NCI-H128 (cell line): ENCODE results near the gene DSN1.
"Not testable (repeated sequence)": the region's sequence is repeated elsewhere in the genome, so short reads cannot be mapped to it uniquely, and the experiment has no call there.

Experiments
- DNase-seq: peaks from one replicate; lab custom pipeline; 2025; ENCODE audit not compliant: unreplicated experiment; lab: John Stamatoyannopoulos, UW

DSN1 gene, protein sequence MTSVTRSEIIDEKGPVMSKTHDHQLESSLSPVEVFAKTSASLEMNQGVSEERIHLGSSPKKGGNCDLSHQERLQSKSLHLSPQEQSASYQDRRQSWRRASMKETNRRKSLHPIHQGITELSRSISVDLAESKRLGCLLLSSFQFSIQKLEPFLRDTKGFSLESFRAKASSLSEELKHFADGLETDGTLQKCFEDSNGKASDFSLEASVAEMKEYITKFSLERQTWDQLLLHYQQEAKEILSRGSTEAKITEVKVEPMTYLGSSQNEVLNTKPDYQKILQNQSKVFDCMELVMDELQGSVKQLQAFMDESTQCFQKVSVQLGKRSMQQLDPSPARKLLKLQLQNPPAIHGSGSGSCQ

GRCh38 chr20:36773597-36774390, at the start of gene DSN1:
Gene DSN1 (minus strand): TSS chr20:36773763. CDS start chr20:36771458, 2,305 bp downstream.
- DNase-seq = peak; percentile 96

DNA sequence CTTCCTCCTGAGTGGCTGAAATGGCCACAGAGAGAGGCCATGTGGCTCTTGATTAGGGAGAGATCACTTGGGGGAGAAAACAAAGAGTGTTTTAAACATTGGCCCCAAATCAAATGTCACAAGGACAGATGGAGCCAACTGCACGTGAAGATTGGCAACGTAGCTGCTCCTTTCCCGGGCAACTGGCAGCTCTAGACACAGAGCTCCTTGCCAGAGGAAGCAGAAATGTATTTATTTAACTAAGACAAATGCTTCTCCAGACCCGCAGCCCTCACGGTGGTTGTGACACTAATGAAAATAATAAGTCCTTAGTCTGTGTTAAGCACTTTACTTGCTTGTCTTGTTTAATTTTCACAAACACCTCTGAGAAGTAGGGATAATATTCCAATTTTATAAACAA, 49.6 kb upstream of the DSN1 start:
- no peak for DNase-seq

DNA sequence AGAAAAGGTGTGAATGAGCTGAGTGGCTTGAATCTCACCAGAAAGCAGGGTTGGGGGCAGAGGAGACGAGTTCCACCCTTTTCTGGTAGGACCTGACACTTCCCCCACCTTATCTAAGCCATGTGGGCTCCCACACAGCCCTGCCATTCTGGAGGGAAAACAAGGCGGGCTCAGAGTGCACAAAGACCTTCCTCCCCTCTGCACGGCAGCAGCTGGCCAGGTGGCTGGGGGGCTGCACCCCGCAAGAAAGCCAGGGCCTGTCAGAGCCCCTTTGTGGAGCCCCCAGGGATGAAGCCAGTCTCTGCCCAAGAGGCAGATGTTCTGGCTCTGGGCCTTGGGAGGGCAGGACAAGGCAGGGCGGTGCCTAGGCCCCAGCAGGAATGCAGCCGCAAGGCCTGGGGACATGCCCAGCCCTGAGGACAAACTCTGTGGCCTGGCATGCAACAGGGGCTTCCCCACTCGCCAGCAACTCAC, 48.4 kb upstream of the DSN1 start:
- no peak for DNase-seq

GRCh38 chr20:36820928-36821327, 47.4 kb upstream of the DSN1 start:
- DNase-seq = no peak

GRCh38 chr20:36820073-36820472, 46.5 kb upstream of the DSN1 start:
- DNase-seq = no peak

DNA sequence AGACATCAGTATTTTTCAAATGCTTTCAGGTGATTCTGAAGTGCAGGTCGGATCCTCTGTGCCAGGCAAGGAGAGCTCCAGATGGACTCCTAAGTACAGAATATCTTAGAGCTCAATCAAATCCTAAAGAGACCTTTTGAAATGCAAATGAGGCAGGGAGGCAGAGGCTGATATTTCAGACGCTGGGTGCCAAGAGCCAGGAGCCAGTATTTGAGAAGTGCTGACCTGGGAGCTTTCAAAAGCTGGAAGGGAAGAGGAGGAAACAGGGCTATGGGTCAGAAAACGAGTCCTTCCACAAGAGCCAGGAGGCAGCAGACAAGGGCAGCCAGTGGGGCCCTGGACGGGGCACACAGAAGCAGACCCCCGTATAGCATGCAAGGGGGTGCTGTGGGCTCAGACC, 46.1 kb upstream of the DSN1 start:
- DNase-seq = no peak

DNA sequence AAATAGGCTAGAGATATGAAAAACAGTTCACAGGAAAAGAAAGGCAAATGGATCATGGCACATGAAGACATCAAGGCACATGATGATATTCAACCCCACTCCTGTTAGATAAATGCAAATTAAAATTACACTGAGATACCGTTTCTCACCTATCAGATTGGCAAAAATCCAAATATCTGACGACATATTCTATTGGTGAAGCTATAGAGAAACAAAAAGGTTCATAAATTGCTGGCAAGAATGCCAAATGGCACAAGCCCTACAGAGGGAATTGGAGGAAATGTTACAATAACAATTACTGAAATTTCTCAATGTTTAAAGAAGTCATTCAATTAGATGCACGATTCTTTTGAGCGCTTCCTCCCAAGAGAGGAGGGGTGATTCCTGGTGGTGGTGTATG, 45.3 kb upstream of the DSN1 start:
- DNase-seq = no peak

DNA sequence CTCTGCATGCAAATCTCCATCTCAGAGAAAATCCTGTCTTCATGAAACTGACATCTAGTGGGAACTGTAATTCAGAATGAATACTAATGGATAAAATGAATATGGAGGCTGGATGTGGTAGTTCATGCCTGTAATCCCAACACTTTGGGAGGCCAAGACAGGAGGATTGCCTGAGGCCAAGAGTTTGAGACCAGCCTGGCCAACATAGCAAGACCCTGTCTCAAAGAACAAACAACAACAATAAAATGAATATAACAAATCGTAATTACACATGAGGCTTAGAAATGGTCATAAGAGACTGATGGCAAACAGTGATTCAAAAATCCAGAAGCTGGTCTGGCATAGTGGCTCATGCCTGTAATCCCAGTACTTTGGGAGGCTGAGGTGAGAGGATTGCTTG, 44.6 kb upstream of the DSN1 start:
- no peak for DNase-seq

GRCh38 chr20:36817496-36817895, 43.9 kb upstream of the DSN1 start:
- no peak for DNase-seq

GRCh38 chr20:36815454-36816091, 42.0 kb upstream of the DSN1 start:
- DNase-seq = no peak

DNA sequence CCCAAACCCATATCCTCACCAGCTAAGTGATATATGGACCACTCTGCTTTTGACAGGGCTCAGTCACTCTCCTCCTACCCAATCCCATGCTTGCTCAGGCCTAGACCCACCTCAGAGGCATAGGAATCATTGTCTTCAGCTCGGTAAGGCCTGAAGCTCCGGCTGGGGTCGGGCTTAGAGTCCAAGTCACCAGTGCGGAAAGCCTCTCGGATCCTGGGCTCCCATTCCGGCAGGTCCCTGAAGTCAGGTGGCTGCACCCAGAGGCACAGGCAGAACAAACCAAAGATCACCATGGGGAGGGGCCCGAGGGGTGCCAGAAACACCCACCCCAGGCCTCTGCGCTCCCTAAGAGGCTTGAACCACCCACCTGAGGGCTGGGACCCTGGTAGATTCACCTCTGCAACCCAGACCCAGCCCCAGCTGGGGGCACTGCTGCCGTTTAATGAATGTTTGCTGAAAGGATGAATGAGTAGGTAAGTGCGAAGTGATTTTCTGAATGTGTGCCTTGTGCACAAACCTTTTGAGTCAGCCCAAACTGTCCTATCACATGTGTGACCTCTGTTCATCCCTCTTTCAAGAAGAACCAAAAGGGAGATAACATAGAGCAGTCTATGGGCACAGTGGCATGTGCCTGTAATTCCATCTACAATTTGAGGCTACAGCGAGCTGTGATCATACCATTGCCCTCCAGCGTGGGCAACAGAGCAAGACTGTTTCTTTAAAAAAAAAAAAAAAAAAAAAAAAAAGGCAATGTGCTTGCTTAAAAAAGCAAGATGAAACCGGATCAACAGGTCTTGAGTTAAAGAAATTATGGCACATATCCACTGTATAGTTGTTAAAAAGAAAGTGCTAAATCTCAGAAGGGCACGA, 39.3 kb upstream of the DSN1 start:
- DNase-seq = no peak

GRCh38 chr20:36808317-36809257, 35.0 kb upstream of the DSN1 start:
- DNase-seq = no peak

DNA sequence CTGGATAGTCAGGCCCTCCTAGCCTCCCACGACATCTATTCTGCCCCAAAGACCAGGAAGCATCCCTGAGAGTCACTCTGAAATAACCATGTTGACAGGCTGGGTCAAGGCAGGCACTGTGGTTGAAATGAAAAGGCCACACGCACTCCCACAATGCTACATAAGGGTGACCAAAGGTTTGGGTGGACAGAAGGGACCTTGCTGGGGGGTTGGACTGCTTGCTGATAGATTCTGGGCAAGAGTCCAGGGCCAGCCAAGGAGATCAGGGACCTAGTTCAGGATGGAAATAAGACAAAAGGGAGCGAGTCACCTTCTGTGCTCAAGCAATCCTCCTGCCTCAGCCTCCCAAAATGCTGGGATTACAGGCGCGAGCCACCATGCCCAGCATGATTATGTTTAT, 32.5 kb upstream of the DSN1 start:
- no peak for DNase-seq

DNA sequence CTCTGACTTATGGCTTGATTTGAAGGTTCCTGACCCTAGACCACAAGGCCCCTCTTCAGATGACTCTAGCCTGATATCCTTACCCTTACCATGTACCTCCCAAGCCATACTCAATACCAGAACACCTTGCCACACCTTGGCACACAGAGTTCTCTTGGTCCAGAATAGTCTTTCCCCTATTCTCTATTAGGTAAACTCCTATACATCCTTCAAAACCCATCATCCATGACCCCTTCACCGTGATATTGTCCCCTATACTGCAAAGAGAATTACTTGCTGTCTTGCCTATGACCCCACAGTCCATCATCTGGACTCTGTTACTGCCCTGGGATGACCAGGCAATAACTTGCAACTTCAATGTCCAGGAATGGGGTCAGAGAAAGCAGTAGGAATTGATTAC, 31.8 kb upstream of the DSN1 start:
- no peak for DNase-seq

- DNase-seq = no peak
Measured at GRCh38 chr20:36804425-36804824, 30.9 kb upstream of the DSN1 start.

- no peak for DNase-seq
Measured at GRCh38 chr20:36802326-36803222, 29.0 kb upstream of the DSN1 start.

DNA sequence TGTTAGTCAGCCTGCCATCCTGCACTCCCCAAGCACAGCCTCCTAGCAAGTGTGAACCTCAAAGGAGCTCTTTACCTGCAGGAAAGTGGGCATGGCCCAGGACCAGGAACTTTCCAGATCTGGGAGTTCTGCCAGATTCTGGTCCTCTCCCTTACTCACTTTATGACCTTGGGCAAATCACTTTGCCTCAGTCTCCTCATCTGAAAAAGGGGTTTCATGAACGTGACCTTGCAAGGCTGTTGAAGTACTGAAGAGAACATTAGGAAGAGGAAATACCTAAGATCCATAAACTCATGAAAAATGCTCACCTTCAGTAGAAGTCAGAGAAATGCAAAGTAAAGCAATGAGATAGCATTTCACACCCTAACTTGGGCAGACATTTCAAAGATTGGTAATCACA, 26.8 kb upstream of the DSN1 start:
- no peak for DNase-seq

DNA sequence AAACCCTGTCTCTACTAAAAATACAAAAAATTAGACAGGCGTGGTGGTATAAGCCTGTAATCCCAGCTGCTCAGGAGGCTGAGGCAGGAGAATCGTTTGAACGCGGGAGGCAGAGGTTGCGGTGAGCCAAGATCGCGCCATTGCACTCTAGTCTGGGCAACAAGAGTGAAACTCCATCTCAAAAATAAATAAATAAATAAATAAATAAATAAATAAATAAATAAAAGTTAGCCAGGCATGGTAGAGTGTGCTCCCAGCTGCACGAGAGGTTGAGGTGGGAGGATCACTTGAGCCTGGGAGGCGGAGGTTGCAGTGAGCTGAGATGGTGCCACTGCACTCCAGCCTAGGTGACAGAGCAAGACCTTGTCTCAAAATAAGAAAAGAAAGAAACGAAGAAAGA, 25.8 kb upstream of the DSN1 start:
- DNase-seq = not testable (repeated sequence)

- DNase-seq = no peak
Measured at GRCh38 chr20:36796875-36797274, 23.3 kb upstream of the DSN1 start.
